Mucosa of descending colon (tissue), 3 donors: ENCODE results near the gene HK1. TPM values are rescaled to one million over a fixed set of nuclear protein-coding genes. Genes with fewer than 3 reads are reported as not detected.

Experiments
- ATAC-seq: fragments of 200-7000 bp; cut with Tn5 transposase; one replicate; pipeline ENCODE4 v1.9.1; 2020; ENCODE audit warnings: mild to moderate bottlenecking, moderate library complexity
- DNase-seq, 3 donors: peaks; one replicate each; pipeline ENCODE4 v3.0.0-alpha.2; 2020
- H3K36me3 ChIP-seq: fragments of 200-600 bp; one replicate; pipeline ENCODE4 v1.8.0; 2021; ENCODE audit warnings: low read depth, mild to moderate bottlenecking
- H3K4me1 ChIP-seq: fragments of 200-600 bp; one replicate; pipeline ENCODE4 v1.8.0; 2021; ENCODE audit warnings: low read depth, mild to moderate bottlenecking
- H3K4me3 ChIP-seq: fragments of 200-600 bp; one replicate; pipeline ENCODE4 v1.8.0; 2021; ENCODE audit warnings: mild to moderate bottlenecking
- H3K9me3 ChIP-seq: fragments of 200-600 bp; one replicate; pipeline ENCODE4 v1.8.0; 2021; ENCODE audit warnings: mild to moderate bottlenecking
- intact Hi-C, 2 donors: fragments of 100-400 bp; cut with DNase I in 1 of 2; cut with micrococcal nuclease in 1 of 2; formaldehyde crosslinking; loops; one replicate each; pipeline versions ENCODE4 v1.11.0 to v1.11.1; 2022; cut with DNase I, micrococcal nuclease
- total RNA-seq, 3 donors: library from RNA; stranded (reverse); fragmentation: NEBNext Ultra II Directional in 2 of 3; extraction: Animal tissue kit (Norgen Biotek cat#: 25700) in 2 of 3; gene quantifications; one replicate each; pipeline versions ENCODE4 v1.2.1 to v1.2.4, GENCODE V29; 2021 to 2023
- TF ChIP-seq, protein P1 (sequence below): fragments of 200-600 bp; IDR thresholded peaks from one replicate; pipeline ENCODE4 v1.8.0; 2022; ENCODE audit warnings: antibody characterized with exemption, mild to moderate bottlenecking
- donor health status: DM: no; HTN: no; CAD: no; lungs with moderate emphysema.
- donor health status: DM: no; HTN: no; CAD: no.
- donor health status: DM: no; HTN: yes; CAD: no.

HK1 gene
- total RNA-seq, 3 donors from 2014 or later = 63.9 to 102 (median 81.3) TPM

DNA sequence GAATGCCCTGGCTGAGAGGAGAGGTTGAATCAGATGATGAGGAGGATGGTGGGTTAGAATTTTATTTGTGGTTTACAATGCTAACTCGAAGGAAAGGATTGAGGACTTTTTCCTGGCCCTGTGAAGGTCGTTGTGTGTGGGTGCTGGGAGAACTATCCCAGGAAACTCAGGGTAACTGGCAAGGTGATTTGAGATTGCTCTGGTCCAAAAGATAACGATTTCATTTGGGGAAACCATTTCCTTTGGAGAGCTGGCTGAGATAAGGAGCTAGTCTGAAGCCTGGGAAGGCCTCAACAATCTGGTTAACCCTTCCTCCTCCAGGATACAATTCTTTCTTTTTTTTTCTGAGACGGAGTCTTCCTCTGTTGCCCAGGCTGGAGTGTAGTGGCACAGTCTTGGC lies 33.0 kb downstream of the HK1 start:
- ATAC-seq = no peak
- no peaks in the 10 kb centered on the region for H3K9me3 ChIP-seq
- H3K36me3 ChIP-seq = no peaks in the 10 kb centered on the region
- intact Hi-C loops = loop anchor here in 1 of 2 donors (10.0 kb wide), 1 partner anchor 73 kb away; no protein-coding TSS in a partner anchor
- H3K4me3 ChIP-seq = no peak overlapping the region
- no peak for DNase-seq
- TF ChIP-seq, protein P1, sequence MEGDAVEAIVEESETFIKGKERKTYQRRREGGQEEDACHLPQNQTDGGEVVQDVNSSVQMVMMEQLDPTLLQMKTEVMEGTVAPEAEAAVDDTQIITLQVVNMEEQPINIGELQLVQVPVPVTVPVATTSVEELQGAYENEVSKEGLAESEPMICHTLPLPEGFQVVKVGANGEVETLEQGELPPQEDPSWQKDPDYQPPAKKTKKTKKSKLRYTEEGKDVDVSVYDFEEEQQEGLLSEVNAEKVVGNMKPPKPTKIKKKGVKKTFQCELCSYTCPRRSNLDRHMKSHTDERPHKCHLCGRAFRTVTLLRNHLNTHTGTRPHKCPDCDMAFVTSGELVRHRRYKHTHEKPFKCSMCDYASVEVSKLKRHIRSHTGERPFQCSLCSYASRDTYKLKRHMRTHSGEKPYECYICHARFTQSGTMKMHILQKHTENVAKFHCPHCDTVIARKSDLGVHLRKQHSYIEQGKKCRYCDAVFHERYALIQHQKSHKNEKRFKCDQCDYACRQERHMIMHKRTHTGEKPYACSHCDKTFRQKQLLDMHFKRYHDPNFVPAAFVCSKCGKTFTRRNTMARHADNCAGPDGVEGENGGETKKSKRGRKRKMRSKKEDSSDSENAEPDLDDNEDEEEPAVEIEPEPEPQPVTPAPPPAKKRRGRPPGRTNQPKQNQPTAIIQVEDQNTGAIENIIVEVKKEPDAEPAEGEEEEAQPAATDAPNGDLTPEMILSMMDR = no peak
- no peaks in the 10 kb centered on the region for H3K4me1 ChIP-seq

DNA sequence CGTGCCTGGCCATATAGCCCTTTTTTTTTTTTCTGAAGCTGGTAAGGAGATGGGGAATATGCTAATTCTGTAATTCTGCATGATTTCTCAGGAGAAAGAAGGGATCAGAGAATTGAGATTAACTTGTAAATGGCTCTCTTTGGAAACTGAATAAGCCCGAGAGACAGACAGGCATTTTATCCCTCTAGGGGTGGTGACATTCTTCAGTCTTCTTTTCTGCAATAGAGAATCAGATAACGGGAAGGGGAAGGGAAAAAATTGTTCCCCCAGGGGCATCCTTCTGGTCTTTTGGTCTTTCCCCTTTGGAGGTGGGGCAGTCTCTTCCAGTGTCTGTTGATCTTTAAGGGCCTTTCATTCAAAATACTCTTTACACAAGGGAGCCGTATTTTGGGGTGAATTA lies 34.2 kb downstream of the HK1 start:
- H3K4me3 ChIP-seq = no peak overlapping the region
- no peaks in the 10 kb centered on the region for H3K9me3 ChIP-seq
- H3K36me3 ChIP-seq = no peaks in the 10 kb centered on the region
- TF ChIP-seq, protein P1 = no peak
- peaks cover 10% of the 10 kb centered on the region for H3K4me1 ChIP-seq
- ATAC-seq (no peak), DNase-seq (no peak)
- intact Hi-C loops = loop anchor here in 1 of 2 donors (10.0 kb wide), 1 partner anchor 72 kb away; no protein-coding TSS in a partner anchor

DNA sequence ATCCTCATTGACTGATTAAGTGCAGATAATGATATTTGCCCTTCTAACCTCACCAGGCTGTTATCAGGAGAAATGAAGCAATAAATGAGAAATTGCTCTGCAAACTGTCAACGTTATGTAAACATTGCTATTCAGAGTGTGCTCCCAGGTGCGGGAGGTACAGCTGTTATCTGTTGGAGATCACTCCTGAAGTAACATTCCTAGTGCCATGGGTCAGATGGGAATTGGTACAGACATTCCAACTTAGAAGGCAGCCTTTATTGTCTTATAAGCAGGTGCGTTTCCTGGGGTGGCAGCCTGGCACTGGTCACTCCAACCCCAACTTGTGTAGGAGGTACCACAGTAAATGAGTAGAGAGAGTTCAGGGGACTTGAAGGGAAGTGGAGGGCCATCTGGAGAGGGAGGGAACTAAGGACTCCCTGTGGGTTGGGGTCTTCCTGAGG lies 36.8 kb downstream of the HK1 start:
- no peaks in the 10 kb centered on the region for H3K9me3 ChIP-seq
- H3K36me3 ChIP-seq = no peaks in the 10 kb centered on the region
- H3K4me1 ChIP-seq = peaks cover 17% of the 10 kb centered on the region
- intact Hi-C loops = loop anchor here in 1 of 2 donors (10.0 kb wide), 1 partner anchor 70 kb away; no protein-coding TSS in a partner anchor
- TF ChIP-seq, protein P1 = no peak
- no peak for DNase-seq
- ATAC-seq = no peak
- no peak overlapping the region for H3K4me3 ChIP-seq

DNA sequence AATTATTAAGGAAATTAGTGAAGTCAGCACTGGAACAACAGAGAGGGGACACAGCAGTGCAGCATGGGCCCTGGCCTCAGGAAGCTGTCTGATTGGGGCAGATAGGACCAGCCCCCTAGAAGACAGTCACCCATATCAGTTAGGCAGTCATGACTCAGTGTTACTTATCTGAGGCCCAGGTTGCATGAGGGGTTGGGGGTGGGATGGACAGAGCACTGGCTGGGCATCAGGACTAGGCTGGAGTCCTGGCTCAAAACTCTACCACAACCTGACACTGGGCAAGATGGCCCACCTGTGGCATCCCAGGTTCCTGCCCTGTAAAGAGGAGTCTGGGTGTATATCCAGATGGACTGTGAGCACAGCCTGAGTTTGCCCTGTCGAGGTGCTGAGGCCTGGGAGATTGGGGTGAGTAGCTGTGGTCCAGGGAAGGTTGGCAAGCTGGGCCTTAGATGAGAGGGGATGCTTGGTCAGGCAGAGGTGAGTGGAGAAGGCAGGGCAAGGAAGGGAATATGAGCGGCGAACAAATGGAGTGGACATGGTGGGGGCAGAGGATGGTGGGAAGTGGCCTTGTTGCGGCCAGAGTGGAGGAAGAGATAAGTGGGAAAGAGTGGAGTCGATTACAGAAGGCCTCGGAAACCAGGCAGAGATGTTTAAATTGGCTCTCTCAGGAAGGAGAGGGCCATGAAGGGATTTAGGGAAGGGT lies 37.5 kb downstream of the HK1 start:
- TF ChIP-seq, protein P1 = no peak
- intact Hi-C loops = loop anchor here in 1 of 2 donors (10.0 kb wide), 1 partner anchor 69 kb away; no protein-coding TSS in a partner anchor
- Histone ChIP-seq H3K9me3 (no peaks in the 10 kb centered on the region), H3K36me3 (no peaks in the 10 kb centered on the region), H3K4me1 (peaks cover 23% of the 10 kb centered on the region), H3K4me3 (no peak overlapping the region)
- DNase-seq (no peak), ATAC-seq (no peak)

DNA sequence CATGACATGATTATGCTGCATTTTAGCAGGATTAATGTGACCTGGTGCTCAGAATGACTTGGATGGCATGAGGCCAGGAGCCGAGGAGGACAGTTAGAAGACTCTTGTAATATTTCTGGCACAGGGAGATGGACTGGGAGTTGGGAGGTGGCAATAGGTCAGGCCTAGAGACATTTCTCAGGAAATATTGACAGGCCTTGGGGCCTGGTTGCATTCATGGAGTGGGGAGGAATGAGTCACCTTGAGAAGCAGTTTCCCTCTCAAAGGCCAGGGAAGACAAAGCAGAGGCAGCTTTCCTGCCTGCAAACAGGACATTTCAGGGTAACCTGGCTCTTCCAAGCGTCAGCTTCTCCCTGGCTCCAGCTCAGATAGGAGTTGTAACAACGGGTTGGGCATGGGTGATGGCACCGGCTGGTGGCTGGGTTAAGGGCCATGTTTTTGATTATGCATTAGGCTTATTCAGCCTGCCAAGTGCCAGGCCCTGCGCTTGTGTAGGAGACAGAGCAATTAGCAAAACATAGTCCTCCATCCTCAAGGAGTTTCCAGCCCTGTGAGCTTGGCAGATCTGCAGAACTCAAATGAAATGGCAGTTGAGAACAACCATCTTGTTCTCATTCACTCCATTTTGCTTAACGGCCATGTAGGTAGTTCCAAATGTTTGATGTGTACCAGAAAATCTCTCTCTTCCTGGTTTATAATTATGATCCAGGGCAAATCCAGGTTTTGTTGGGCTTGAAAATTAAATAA lies 38.2 kb downstream of the HK1 start:
- DNase-seq = no peak
- intact Hi-C loops = loop anchor here in 1 of 2 donors (10.0 kb wide), 1 partner anchor 68 kb away; no protein-coding TSS in a partner anchor
- TF ChIP-seq, protein P1 = no peak
- Histone ChIP-seq H3K36me3 (no peaks in the 10 kb centered on the region), H3K9me3 (no peaks in the 10 kb centered on the region), H3K4me3 (no peak overlapping the region), H3K4me1 (peaks cover 24% of the 10 kb centered on the region)
- no peak for ATAC-seq
